Activated CD4-positive, alpha-beta memory T cell treated with anti-CD3 and anti-CD28 coated beads for 36 hours (primary cell): ENCODE results near the gene RALA. TPM values are rescaled to one million over a fixed set of nuclear protein-coding genes. Genes with fewer than 3 reads are reported as not detected.

Source experiments
- CTCF ChIA-PET: fragments of 350-600 bp; sonication (Branson Sonifier 250); formaldehyde crosslinking; loops from one replicate; lab custom pipeline; 2021; ENCODE audit warnings: antibody characterized with exemption, inconsistent platforms; lab: Charles Lee
- POLR2A ChIA-PET: fragments of 350-600 bp; sonication (Branson Sonifier 250); formaldehyde crosslinking; loops from one replicate; lab custom pipeline; 2021; ENCODE audit warnings: antibody characterized with exemption; lab: Charles Lee
- DNase-seq: peaks from one replicate; pipeline ENCODE4 v3.0.0-alpha.2; 2020
- H3K27ac Mint-ChIP-seq: one replicate; pipeline ENCODE4 v1.8.0; 2021; ENCODE audit warnings: mixed read lengths
- H3K27me3 Mint-ChIP-seq: one replicate; pipeline ENCODE4 v1.8.0; 2021; ENCODE audit warnings: mixed read lengths
- H3K36me3 Mint-ChIP-seq: one replicate; pipeline ENCODE4 v1.8.0; 2021; ENCODE audit warnings: mixed read lengths
- H3K4me1 Mint-ChIP-seq: one replicate; pipeline ENCODE4 v1.8.0; 2021; ENCODE audit warnings: low read depth, mixed read lengths
- H3K4me3 Mint-ChIP-seq: one replicate; pipeline ENCODE4 v1.8.0; 2021; ENCODE audit warnings: mild to moderate bottlenecking, mixed read lengths
- H3K9me3 Mint-ChIP-seq: one replicate; pipeline ENCODE4 v1.8.0; 2021; ENCODE audit warnings: mixed read lengths
- intact Hi-C: fragments of 100-400 bp; cut with micrococcal nuclease; formaldehyde crosslinking; loops from one replicate; pipeline ENCODE4 v1.15.1; 2023
- total RNA-seq, 2 experiments: library from RNA; stranded (reverse); gene quantifications; one replicate each; pipeline ENCODE4 v1.2.3, GENCODE V29; 2021

The RALA gene
- total RNA-seq, 2 experiments from 2014 or later = 27.1 to 31.4 TPM

DNA sequence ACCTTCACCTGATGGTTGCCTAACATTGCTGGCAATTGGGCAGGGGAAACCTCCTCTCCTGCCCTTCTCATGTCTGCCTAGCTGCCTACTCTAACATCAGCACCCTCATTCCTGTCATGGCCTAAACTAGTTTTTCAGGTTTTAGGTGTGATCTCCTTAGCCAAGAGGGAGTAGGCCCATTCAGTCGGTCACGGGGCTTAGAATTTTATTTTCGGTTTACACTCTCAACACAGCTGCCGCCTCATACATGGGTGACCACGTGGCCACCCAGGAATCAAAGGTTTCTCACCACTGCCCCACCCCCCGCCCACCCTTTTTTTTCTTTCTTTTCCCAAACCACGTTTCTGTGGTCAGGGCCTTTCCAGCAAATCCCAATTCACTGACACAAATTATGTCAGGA lies 97.2 kb downstream of the RALA start:
- H3K36me3 Mint-ChIP-seq = peaks cover 4% of the 10 kb centered on the region
- no peaks in the 10 kb centered on the region for H3K4me1 Mint-ChIP-seq
- no peaks in the 10 kb centered on the region for H3K27me3 Mint-ChIP-seq
- no peak overlapping the region for H3K27ac Mint-ChIP-seq
- intact Hi-C loops = no loop called here
- POLR2A ChIA-PET = no interaction called here
- DNase-seq = no peak
- CTCF ChIA-PET = no interaction called here
- H3K9me3 Mint-ChIP-seq = peaks cover 6% of the 10 kb centered on the region
- no peak overlapping the region for H3K4me3 Mint-ChIP-seq

DNA sequence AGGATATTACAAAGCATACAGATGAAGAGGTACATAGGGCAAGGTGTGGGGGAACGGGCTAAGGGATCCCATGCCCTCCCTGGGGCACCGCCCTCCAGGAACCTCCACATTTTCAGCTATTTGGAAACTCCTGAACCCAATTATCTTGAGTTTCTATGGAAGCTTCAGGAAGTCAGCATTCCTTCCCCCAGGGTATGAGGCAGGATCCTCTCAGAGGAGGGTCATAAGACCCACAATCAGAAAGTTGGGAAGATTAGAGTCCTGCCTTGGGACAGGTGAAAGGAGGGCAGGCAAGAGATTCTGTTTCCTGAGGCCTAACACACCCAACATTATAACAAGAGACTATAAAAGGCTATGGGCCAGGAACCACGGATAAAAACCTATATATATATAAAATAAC lies 98.0 kb downstream of the RALA start:
- no peaks in the 10 kb centered on the region for H3K4me1 Mint-ChIP-seq
- intact Hi-C loops = no loop called here
- no peak overlapping the region for H3K27ac Mint-ChIP-seq
- ChIA-PET CTCF (interaction anchor here (0.6 kb wide), 1 partner anchor 72 kb away, joined by 3 read pairs; no protein-coding TSS in a partner anchor), POLR2A (no interaction called here)
- no peak for DNase-seq
- no peaks in the 10 kb centered on the region for H3K9me3 Mint-ChIP-seq
- H3K4me3 Mint-ChIP-seq = no peak overlapping the region
- H3K27me3 Mint-ChIP-seq = no peaks in the 10 kb centered on the region
- no peaks in the 10 kb centered on the region for H3K36me3 Mint-ChIP-seq

DNA sequence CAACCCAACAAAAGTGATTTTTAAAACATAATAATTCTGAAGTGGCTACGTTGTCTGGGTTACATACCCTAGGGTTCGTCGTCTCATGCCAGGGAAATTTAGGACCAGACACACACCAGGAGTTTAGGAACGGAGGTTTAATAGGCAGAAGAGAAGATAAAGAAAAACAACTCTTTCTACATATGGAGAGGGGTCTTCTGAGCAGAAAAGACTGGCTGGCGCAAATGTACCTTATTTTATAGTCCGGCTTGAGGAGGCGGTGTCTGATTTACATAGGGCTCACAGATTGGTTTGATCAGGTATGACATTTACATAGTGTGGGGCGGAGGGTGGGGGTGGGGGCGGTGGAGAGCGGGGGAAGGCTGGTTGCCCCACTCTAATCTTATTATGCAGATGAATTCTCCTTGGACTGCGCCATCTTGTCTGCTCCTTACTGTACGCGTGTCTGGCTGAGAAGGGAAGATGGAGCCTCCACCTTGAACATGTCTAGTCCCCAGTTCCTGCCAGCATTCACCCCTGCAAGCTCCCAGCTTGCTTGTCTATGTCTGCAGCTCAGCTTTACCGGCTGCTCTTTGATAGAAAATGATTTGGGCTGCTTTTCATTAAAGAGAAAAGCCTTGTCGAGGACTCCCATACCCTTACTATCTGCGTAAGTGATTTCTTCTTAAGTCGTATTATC lies 98.7 kb downstream of the RALA start:
- Mint-ChIP-seq H3K9me3 (no peaks in the 10 kb centered on the region), H3K36me3 (no peaks in the 10 kb centered on the region), H3K27me3 (no peaks in the 10 kb centered on the region), H3K27ac (no peak overlapping the region), H3K4me3 (no peak overlapping the region), H3K4me1 (no peaks in the 10 kb centered on the region)
- CTCF ChIA-PET = interaction anchor here (0.6 to 0.8 kb wide), 2 partner anchors 72 to 141 kb away, joined by 3 read pairs; no protein-coding TSS in a partner anchor
- no peak for DNase-seq
- intact Hi-C loops = no loop called here
- POLR2A ChIA-PET = no interaction called here

DNA sequence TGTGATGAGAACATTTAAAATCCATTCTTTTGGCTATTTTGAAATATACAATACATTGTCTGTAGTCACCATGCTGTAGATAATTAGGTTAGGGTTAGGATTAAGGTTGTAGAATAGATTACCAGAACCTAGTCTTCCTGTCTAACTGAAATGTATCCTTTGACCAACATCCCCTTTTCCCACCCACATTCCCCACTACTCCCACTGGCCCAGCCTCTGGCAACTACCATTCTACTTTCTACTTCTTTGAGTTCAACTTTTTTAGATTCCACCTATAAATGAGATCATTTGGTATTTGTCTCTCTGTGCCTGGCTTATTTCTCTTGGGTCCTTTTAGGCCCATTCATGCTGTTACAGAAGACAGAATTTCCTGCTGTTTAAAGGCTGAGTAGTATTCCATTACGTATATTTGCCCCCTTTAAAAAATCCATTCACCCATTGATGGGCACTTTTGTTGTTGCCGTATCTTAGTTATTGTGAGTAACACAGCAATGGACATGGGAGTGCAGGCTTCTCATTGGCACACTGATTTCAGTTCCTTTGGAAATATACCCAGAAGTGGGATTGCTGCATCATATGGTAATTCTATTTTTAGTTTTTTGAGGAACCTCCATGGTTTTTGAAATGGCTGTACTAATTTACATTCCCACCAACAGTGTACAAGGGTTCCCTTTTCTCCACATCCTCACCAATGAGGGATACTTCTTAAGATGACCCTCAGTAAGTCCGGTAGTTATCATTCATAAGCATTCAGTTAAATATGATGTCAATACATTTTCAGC lies 104.0 kb downstream of the RALA start:
- H3K36me3 Mint-ChIP-seq = no peaks in the 10 kb centered on the region
- no peak for DNase-seq
- intact Hi-C loops = no loop called here
- H3K27me3 Mint-ChIP-seq = no peaks in the 10 kb centered on the region
- H3K27ac Mint-ChIP-seq = no peak overlapping the region
- ChIA-PET POLR2A (no interaction called here), CTCF (no interaction called here)
- H3K4me1 Mint-ChIP-seq = no peaks in the 10 kb centered on the region
- no peak overlapping the region for H3K4me3 Mint-ChIP-seq
- H3K9me3 Mint-ChIP-seq = no peaks in the 10 kb centered on the region

DNA sequence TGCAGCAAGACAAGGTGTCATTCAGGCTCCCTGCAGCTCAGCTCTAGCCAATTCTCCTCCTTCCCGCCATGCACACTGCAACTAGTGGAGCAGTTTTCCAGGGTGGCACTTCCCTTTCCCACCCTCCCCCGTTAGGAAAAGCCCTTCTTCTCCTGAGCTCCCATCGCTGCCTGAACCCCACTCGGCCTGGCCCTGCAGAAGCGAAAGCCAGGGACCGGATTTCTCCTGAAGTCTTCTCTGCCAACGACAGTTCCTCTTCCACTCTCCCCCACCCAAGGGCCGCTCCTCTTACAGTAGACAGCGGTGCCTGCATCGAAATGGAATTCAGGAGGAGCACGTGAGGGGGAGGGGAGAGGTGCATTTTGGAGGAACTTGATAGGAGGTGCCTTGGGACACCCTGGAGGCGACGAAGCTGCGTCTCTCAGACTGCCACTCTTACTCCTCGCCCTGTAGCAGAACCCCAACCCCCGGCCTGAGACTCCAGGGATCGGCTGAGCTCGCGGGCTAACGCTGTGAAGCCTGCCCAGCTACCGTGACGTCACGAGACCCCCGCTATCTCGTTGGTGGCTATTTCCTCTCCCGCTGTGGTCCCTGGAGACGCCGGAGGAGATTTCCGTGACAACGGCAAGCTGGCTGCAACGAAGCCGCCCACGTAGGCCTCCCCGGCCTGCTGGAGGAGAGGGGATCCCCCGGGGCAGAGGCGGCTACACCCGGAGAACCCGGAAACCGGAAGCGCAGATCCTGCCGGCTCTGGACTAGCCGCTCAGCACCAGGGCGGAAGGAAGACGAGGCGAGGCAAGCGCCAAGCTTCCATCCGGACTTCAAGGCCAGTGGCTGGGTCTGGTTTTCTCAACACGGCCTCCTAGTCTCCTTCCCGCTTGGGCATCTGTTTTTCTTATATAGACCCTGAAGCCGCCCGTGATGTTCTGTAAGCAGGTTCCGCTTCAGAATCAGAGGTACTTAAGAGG lies 109.7 kb downstream of the RALA start:
- ChIA-PET POLR2A (interaction anchor here (1.1 to 2.8 kb wide), 2 partner anchors 111 to 153 kb away, joined by 3 to 20 read pairs; partner anchors contain the start of gene RALA), CTCF (interaction anchor here (0.8 to 23.3 kb wide), 6 partner anchors 9 to 154 kb away, joined by 3 to 520 read pairs (median 6); partner anchors contain the start of gene RALA)
- Mint-ChIP-seq H3K27me3 (no peaks in the 10 kb centered on the region), H3K4me3 (peak overlapping the region; percentile 88), H3K4me1 (peaks cover 33% of the 10 kb centered on the region), H3K27ac (peak overlapping the region; percentile 75), H3K9me3 (no peaks in the 10 kb centered on the region), H3K36me3 (peaks cover 1% of the 10 kb centered on the region)
- DNase-seq = peak; percentile 98
- intact Hi-C loops = loop anchor here (1.0 to 10.0 kb wide), 8 partner anchors 9 to 828 kb away; partner anchors contain the start of genes MPLKIP, RALA, VPS41 and YAE1

DNA sequence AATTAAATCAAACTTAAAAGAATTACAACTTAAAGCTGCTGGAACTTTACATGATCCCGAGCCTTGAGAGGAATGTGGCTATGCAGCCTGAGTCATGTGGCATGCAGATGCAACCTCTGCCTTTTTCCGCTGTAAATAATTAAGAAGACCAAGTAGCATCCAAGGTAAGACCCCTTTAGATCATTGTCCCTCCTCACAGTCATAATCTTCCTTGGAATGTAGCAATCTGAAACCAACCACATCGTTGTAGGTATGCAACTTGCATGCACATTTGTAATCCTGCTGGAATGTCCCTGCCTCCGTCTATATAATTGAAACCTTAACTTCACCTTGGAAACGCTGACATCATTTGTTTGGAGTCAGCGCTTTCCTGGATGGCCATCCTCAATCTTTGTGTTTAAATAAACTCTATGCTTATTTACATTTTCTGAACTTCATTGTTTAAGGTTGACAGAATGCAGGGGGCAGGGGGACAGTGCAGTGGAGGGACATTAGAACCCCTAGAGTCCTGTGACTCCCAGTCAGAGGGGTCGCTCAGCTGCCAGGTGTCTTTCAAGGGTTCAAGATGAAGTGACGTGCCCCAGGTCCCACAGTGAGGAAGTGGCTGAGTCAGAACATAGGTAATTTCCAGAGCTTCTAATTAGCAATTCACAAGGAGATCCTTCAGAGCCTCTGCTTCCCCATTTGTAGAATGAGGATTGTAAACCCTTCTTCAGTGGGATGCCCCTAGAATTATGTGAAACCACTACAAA lies 110.7 kb downstream of the RALA start:
- no peaks in the 10 kb centered on the region for H3K9me3 Mint-ChIP-seq
- ChIA-PET CTCF (interaction anchor here (0.8 to 23.3 kb wide), 5 partner anchors 8 to 155 kb away, joined by 4 to 520 read pairs (median 6); partner anchors contain the start of gene RALA), POLR2A (interaction anchor here (1.1 to 2.8 kb wide), 3 partner anchors 14 to 154 kb away, joined by 3 to 20 read pairs (median 3); partner anchors contain the start of gene RALA)
- peak; percentile 30 for DNase-seq
- peaks cover 1% of the 10 kb centered on the region for H3K36me3 Mint-ChIP-seq
- H3K4me3 Mint-ChIP-seq = peak overlapping the region; percentile 88
- peak overlapping the region; percentile 75 for H3K27ac Mint-ChIP-seq
- intact Hi-C loops = loop anchor here (1.0 to 10.0 kb wide), 8 partner anchors 8 to 829 kb away; partner anchors contain the start of genes MPLKIP, RALA, VPS41 and YAE1
- no peaks in the 10 kb centered on the region for H3K27me3 Mint-ChIP-seq
- H3K4me1 Mint-ChIP-seq = peaks cover 35% of the 10 kb centered on the region

DNA sequence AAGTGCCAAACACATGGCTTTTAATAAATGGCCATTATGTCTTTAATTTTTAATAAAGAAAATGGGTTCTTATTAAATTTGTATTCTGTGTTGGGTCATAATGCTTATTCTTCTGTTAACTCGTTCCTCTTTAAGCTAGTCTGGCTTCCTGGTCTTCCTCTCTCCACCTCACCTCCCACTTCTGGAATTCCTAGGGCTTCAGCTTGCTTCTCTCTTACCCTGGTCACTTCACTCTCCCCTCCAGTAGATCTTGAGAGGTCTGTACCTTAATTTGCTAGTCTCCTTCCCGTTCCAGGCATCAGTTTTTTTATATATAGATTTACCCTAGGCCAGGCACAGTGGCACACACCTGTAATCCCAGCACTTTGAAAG lies 111.2 kb downstream of the RALA start:
- Mint-ChIP-seq H3K9me3 (no peaks in the 10 kb centered on the region), H3K27ac (peak overlapping the region; percentile 6), H3K4me1 (peaks cover 35% of the 10 kb centered on the region), H3K27me3 (no peaks in the 10 kb centered on the region), H3K4me3 (peak overlapping the region; percentile 88), H3K36me3 (peaks cover 1% of the 10 kb centered on the region)
- POLR2A ChIA-PET = interaction anchor here (1.1 to 2.8 kb wide), 2 partner anchors 13 to 112 kb away, joined by 3 to 20 read pairs; partner anchors contain the start of gene RALA
- CTCF ChIA-PET = interaction anchor here (2.1 to 23.3 kb wide), 2 partner anchors 11 to 156 kb away, joined by 6 to 520 read pairs; no protein-coding TSS in a partner anchor
- intact Hi-C loops = loop anchor here (10.0 kb wide), 1 partner anchor 830 kb away; the partner anchor contains the start of gene VPS41
- DNase-seq = no peak

DNA sequence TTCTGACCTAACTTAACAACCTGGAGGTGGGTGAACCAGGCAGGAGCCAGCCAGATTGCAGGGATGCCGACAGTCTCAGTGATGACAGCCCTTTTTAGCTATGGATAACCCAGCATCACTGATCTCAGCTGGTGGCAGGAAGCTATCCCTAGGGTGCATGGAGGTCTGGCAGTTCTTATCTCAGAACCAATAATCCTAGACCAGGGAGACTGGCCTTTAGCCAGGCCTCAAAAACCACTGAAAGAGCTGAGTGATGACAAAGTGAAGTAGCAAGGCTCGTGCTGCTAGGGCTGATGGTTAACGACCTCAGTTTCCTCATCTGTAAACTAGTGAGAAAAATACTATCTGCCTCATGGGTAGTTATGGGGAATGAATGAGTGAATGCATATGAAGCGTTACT lies 112.5 kb downstream of the RALA start:
- no peak overlapping the region for H3K4me3 Mint-ChIP-seq
- H3K27me3 Mint-ChIP-seq = no peaks in the 10 kb centered on the region
- DNase-seq = peak; percentile 53
- ChIA-PET CTCF (interaction anchor here (0.8 to 23.3 kb wide), 5 partner anchors 10 to 157 kb away, joined by 3 to 520 read pairs (median 7); no protein-coding TSS in a partner anchor), POLR2A (interaction anchor here (0.6 to 0.8 kb wide), 2 partner anchors 84 to 213 kb away, joined by 3 read pairs; no protein-coding TSS in a partner anchor)
- intact Hi-C loops = loop anchor here (10.0 kb wide), 1 partner anchor 831 kb away; the partner anchor contains the start of gene VPS41
- peaks cover 1% of the 10 kb centered on the region for H3K36me3 Mint-ChIP-seq
- H3K27ac Mint-ChIP-seq = no peak overlapping the region
- peaks cover 35% of the 10 kb centered on the region for H3K4me1 Mint-ChIP-seq
- no peaks in the 10 kb centered on the region for H3K9me3 Mint-ChIP-seq

DNA sequence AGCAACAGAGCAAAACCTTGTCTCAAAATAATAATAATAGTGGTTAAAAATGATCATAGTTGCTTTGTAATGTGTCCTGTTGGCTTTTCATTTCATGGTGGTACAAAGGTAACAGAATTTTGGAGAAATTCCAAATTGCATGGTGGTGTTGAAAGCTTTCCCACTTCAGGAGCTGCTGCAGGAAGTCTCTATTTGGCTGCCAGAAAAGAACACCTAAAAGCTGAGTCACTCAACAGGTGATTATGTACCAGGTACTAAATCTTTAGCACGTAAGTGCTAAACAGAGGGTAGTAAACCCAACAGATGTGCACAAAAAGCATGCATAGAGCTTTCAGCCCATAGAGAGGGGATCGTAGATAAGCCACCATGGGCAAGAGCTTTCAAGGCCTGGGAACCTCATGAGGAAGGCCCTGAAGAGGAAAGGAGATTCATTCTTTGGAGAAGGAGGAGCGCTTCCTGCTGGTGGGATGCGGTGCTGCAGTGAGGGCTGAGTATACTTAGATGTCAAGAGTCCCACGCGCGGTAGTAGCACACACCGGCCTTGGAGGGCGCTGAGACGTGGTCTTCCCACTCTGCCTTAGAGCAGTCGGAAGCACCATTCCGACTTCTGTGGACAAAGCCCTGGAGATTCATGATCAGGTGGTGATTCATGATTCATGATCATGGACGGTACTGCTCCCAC lies 118.7 kb downstream of the RALA start:
- CTCF ChIA-PET = interaction anchor here (0.6 to 23.3 kb wide), 5 partner anchors 9 to 175 kb away, joined by 4 to 520 read pairs (median 7); partner anchors contain the start of gene RALA
- Mint-ChIP-seq H3K27me3 (no peaks in the 10 kb centered on the region), H3K27ac (no peak overlapping the region), H3K4me1 (peaks cover 12% of the 10 kb centered on the region), H3K36me3 (peaks cover 1% of the 10 kb centered on the region), H3K4me3 (no peak overlapping the region), H3K9me3 (no peaks in the 10 kb centered on the region)
- peak; percentile 73 for DNase-seq
- intact Hi-C loops = loop anchor here (1.0 kb wide), 2 partner anchors 9 to 162 kb away; no protein-coding TSS in a partner anchor
- POLR2A ChIA-PET = no interaction called here

DNA sequence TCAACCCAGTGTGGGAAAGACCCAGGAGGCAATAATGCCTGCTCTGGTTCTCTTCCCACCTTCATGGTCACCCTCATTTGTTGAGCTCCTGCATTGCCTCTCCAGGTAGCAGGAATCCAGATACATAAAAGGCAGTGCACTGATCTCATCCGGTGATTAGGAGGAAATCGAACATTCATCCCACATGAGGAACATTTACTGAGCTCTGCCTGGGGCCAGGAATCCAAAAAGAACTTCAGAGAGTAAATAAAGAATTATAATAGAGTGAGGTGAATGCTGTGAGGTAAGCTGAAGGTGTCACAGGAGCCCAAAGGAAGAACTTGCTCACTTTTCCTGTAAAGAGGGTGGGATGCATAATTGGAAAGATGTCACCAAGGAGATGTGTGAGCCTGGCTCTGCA lies 121.2 kb downstream of the RALA start:
- POLR2A ChIA-PET = interaction anchor here (0.5 kb wide), 1 partner anchor 168 kb away, joined by 4 read pairs; no protein-coding TSS in a partner anchor
- intact Hi-C loops = loop anchor here (5.0 kb wide), 1 partner anchor 308 kb away; no protein-coding TSS in a partner anchor
- CTCF ChIA-PET = interaction anchor here (1.9 to 23.3 kb wide), 2 partner anchors 121 to 166 kb away, joined by 8 to 520 read pairs; partner anchors contain the start of gene RALA
- peaks cover 1% of the 10 kb centered on the region for H3K36me3 Mint-ChIP-seq
- H3K4me3 Mint-ChIP-seq = no peak overlapping the region
- no peaks in the 10 kb centered on the region for H3K27me3 Mint-ChIP-seq
- H3K9me3 Mint-ChIP-seq = no peaks in the 10 kb centered on the region
- no peak for DNase-seq
- no peak overlapping the region for H3K27ac Mint-ChIP-seq
- H3K4me1 Mint-ChIP-seq = peaks cover 9% of the 10 kb centered on the region
